ENCODE results near the gene RAB3GAP1. TPM values are rescaled to one million over a fixed set of nuclear protein-coding genes. Genes with fewer than 3 reads are reported as not detected.

RAB3GAP1 gene
- total RNA-seq, 4 donors from 2014 or later: 40.8 to 56.2 (median 47.3) TPM

- Histone ChIP-seq H3K4me1 (no peaks in the 10 kb centered on the region), H3K36me3 (peaks cover 0 to 72% (median 0%) of the 10 kb centered on the region in 3 donors), H3K4me3 (no peak overlapping the region), H3K9me3 (no peaks in the 10 kb centered on the region), H3K27ac (no peak overlapping the region), H3K27me3 (no peaks in the 10 kb centered on the region)
- no peak for DNase-seq (ENCODE audit: low spot score in 2 of 2)
- 85 to 88% methylated on average over 4 of the region's 4 CpGs for WGBS, 2 donors
- TF ChIP-seq CTCF (IDR thresholded peaks at IDR 0.05) (no peak), EP300 (IDR thresholded peaks at IDR 0.05) (no peak), POLR2A (IDR thresholded peaks at IDR 0.05) (no peak)
Observed at GRCh38 chr2:135162786-135163185, 110.7 kb downstream of the RAB3GAP1 start.

GRCh38 chr2:135163306-135163705 is 111.2 kb downstream of the RAB3GAP1 start:
- H3K27ac ChIP-seq: no peak overlapping the region
- no peak for DNase-seq (ENCODE audit: low spot score in 2 of 2)
- no peaks in the 10 kb centered on the region for H3K4me1 ChIP-seq
- TF ChIP-seq CTCF (IDR thresholded peaks at IDR 0.05) (no peak), POLR2A (IDR thresholded peaks at IDR 0.05) (no peak), EP300 (IDR thresholded peaks at IDR 0.05) (no peak)
- no peaks in the 10 kb centered on the region for H3K27me3 ChIP-seq
- 97 to 100% methylated on average over 2 of the region's 2 CpGs for WGBS, 2 donors
- peaks cover 0 to 72% (median 0%) of the 10 kb centered on the region in 3 donors for H3K36me3 ChIP-seq
- H3K4me3 ChIP-seq: no peak overlapping the region
- no peaks in the 10 kb centered on the region for H3K9me3 ChIP-seq

- H3K36me3 ChIP-seq: peaks cover 0 to 72% (median under 1%) of the 10 kb centered on the region in 3 donors
- H3K27ac ChIP-seq: no peak overlapping the region
- H3K9me3 ChIP-seq: no peaks in the 10 kb centered on the region
- no peak overlapping the region for H3K4me3 ChIP-seq
- TF ChIP-seq EP300 (IDR thresholded peaks at IDR 0.05): no peak
- no peak for TF ChIP-seq POLR2A (IDR thresholded peaks at IDR 0.05)
- TF ChIP-seq CTCF (IDR thresholded peaks at IDR 0.05): no peak
- 94 to 95% methylated on average over 5 of the region's 5 CpGs for WGBS, 2 donors
- H3K4me1 ChIP-seq: no peaks in the 10 kb centered on the region
- DNase-seq (ENCODE audit: low spot score in 2 of 2): no peak
- H3K27me3 ChIP-seq: no peaks in the 10 kb centered on the region
Observed at GRCh38 chr2:135163901-135164300, 111.8 kb downstream of the RAB3GAP1 start.

GRCh38 chr2:135164431-135164830 is 112.3 kb downstream of the RAB3GAP1 start:
- peaks cover 0 to 72% (median 6%) of the 10 kb centered on the region in 3 donors for H3K36me3 ChIP-seq
- no peak for TF ChIP-seq EP300 (IDR thresholded peaks at IDR 0.05)
- DNase-seq (ENCODE audit: low spot score in 2 of 2): no peak
- no peak overlapping the region for H3K27ac ChIP-seq
- no peaks in the 10 kb centered on the region for H3K4me1 ChIP-seq
- WGBS, 2 donors: 58 to 78% methylated on average over 3 of the region's 3 CpGs
- no peaks in the 10 kb centered on the region for H3K27me3 ChIP-seq
- H3K9me3 ChIP-seq: no peaks in the 10 kb centered on the region
- no peak overlapping the region for H3K4me3 ChIP-seq

- Histone ChIP-seq H3K27me3 (no peaks in the 10 kb centered on the region), H3K36me3 (peaks cover 0 to 96% (median 8%) of the 10 kb centered on the region in 3 donors)
- WGBS, 2 donors: 97% methylated on average over 1 of the region's 1 CpG
Observed at GRCh38 chr2:135167273-135167672, 115.2 kb downstream of the RAB3GAP1 start.

More at GRCh38 chr2:135167273-135167672, 115.2 kb downstream of the RAB3GAP1 start:
- H3K4me3 ChIP-seq: no peak overlapping the region
- no peaks in the 10 kb centered on the region for H3K9me3 ChIP-seq
- no peak for TF ChIP-seq POLR2A (IDR thresholded peaks at IDR 0.05)
- TF ChIP-seq EP300 (IDR thresholded peaks at IDR 0.05): no peak
- TF ChIP-seq CTCF (IDR thresholded peaks at IDR 0.05): no peak
- no peak overlapping the region for H3K27ac ChIP-seq
- DNase-seq (ENCODE audit: low spot score in 2 of 2): no peak
- no peaks in the 10 kb centered on the region for H3K4me1 ChIP-seq

Data from tibial nerve (tissue), 4 donors.